ENCODE data around the gene LCN2.

GRCh38 chr9:128163523-128164306 lies 14.5 kb downstream of the LCN2 start:
- TF ChIP-seq EZH2phosphoT487 (IDR thresholded peaks at IDR 0.05; ENCODE audit: insufficient read depth, low read depth) = no peak
- no peak for TF ChIP-seq EZH2 (IDR thresholded peaks at IDR 0.05; ENCODE audit: insufficient read depth, poor library complexity, severe bottlenecking)

Measured in GM23248 (cell line).